HG02763 (cell line): Measurements from ENCODE around the gene HEBP1.

ENCODE experiments used
- ATAC-seq: cut with Tn5 transposase; IDR thresholded peaks from one replicate; pipeline ENCODE4 v1.9.1; 2021; ENCODE audit warnings: mild to moderate bottlenecking, moderate library complexity; ENCODE audit not compliant: unreplicated experiment

HEBP1 gene

GRCh38 chr12:12992418-12993130 is 7.5 kb downstream of the HEBP1 start:
- ATAC-seq, result no peak

- ATAC-seq, result no peak
Measured at GRCh38 chr12:12990700-12991468, 9.2 kb downstream of the HEBP1 start.

- ATAC-seq, result no peak
Measured at GRCh38 chr12:12987421-12987820, 12.6 kb downstream of the HEBP1 start.

- no peak for ATAC-seq
Measured at GRCh38 chr12:12986775-12987331, 13.2 kb downstream of the HEBP1 start.

GRCh38 chr12:12985817-12986408 is 14.2 kb downstream of the HEBP1 start:
- ATAC-seq, result no peak

- no peak for ATAC-seq
Measured at GRCh38 chr12:12984149-12984548, 15.9 kb downstream of the HEBP1 start.

- no peak for ATAC-seq
Measured at GRCh38 chr12:12983420-12984035, 16.5 kb downstream of the HEBP1 start.

- ATAC-seq, result no peak
Measured at GRCh38 chr12:12982331-12982730, 17.7 kb downstream of the HEBP1 start.

GRCh38 chr12:12979731-12980259 is 20.3 kb downstream of the HEBP1 start:
- ATAC-seq, result no peak

GRCh38 chr12:12979126-12979525 is 20.9 kb downstream of the HEBP1 start:
- ATAC-seq, result no peak

GRCh38 chr12:12977231-12977630 is 22.8 kb downstream of the HEBP1 start:
- no peak for ATAC-seq

- ATAC-seq, result no peak
Measured at GRCh38 chr12:12976366-12976765, 23.7 kb downstream of the HEBP1 start.

- ATAC-seq, result no peak
Measured at GRCh38 chr12:12975322-12976077, 24.6 kb downstream of the HEBP1 start.

- no peak for ATAC-seq
Measured at GRCh38 chr12:12974211-12974610, 25.9 kb downstream of the HEBP1 start.

- no peak for ATAC-seq
Measured at GRCh38 chr12:12973019-12973418, 27.0 kb downstream of the HEBP1 start.

- no peak for ATAC-seq
Measured at GRCh38 chr12:12965836-12966235, 34.2 kb downstream of the HEBP1 start.

GRCh38 chr12:12964255-12964654 is 35.8 kb downstream of the HEBP1 start:
- no peak for ATAC-seq

- ATAC-seq, result no peak
Measured at GRCh38 chr12:12960639-12961209, 39.3 kb downstream of the HEBP1 start.

GRCh38 chr12:12958886-12959285 is 41.2 kb downstream of the HEBP1 start:
- ATAC-seq, result no peak
